GM12878 (cell line): ENCODE measurements around the gene CBARP. TPM values are rescaled to one million over a fixed set of nuclear protein-coding genes. Genes with fewer than 3 reads are reported as not detected.
A peak's percentile ranks its signal among the peaks of the same experiment; 100 is the strongest.

ENCODE experiments used
- EZH2 ChIP-seq: IDR thresholded peaks from 2 replicates; pipeline ENCODE4 v1.6.1; 2012; ENCODE audit warnings: low read depth, mild to moderate bottlenecking, control low read depth, inconsistent platforms, low read length, borderline replicate concordance; ENCODE audit not compliant: control insufficient read depth
- IRF4 ChIP-seq: IDR thresholded peaks from 2 replicates; pipeline ENCODE4 v1.6.1; 2011; ENCODE audit warnings: low read depth, low read length
- SMC3 ChIP-seq: IDR thresholded peaks from 2 replicates; pipeline ENCODE4 v1.6.1; 2011; ENCODE audit warnings: low read length, improper control_type of control experiment, borderline replicate concordance
- SUPT20H ChIP-seq: IDR thresholded peaks from 2 replicates; pipeline ENCODE4 v1.6.1; 2011; ENCODE audit warnings: low read depth, mild to moderate bottlenecking, low read length, moderate library complexity, borderline replicate concordance; ENCODE audit not compliant: control insufficient read depth
- YBX1 ChIP-seq: fragments of 450-650 bp; IDR thresholded peaks from 2 replicates; pipeline ENCODE4 v1.6.1; 2016; ENCODE audit warnings: antibody characterized with exemption
- ZNF274 ChIP-seq: IDR thresholded peaks from one replicate; pipeline ENCODE4 v1.8.0; 2011; ENCODE audit not compliant: insufficient read length, insufficient read depth
- polyA plus RNA-seq, 11 experiments: library from polyadenylated mRNA; depleted of rRNA in 4 of 11; unstranded in 6 of 11; stranded (reverse) in 5 of 11; fragments of >200 nt; fragmentation: Nextera tagmentation in 4 of 11; fragmentation: Illumina TruSeq in 1 of 11; extraction: Ambion mirVana in 4 of 11; extraction: Trizol in 1 of 11; gene quantifications; 1 replicate in 1 of 11; 2 replicates in 10 of 11; pipeline versions ENCODE4 v1.2.1 to v1.2.3, GENCODE V29; 2011 to 2016; ENCODE audit warnings: inconsistent platforms in 2 of 11, missing spikeins in 2 of 11, low read depth in 1 of 11
- total RNA-seq, 4 experiments: library from RNA; depleted of rRNA in 3 of 4; stranded (reverse); fragments of >200 nt in 3 of 4; fragmentation: Illumina TruSeq in 1 of 4; extraction: Trizol in 1 of 4; gene quantifications; 2 replicates each; pipeline versions ENCODE4 v1.2.1 to v1.2.3, GENCODE V29; 2013 to 2021
- TF ChIP-seq, protein P1 (sequence below): fragments of 450-650 bp; IDR thresholded peaks from 2 replicates; pipeline ENCODE4 v1.6.1; 2017; ENCODE audit warnings: mild to moderate bottlenecking, low read depth, inconsistent platforms; ENCODE audit not compliant: poor library complexity, severe bottlenecking
- TF ChIP-seq, protein P2 (sequence below): fragments of 150-350 bp; IDR thresholded peaks from 2 replicates; pipeline ENCODE4 v1.6.1; 2014; ENCODE audit warnings: mild to moderate bottlenecking, low read depth, low read length
- TF ChIP-seq, protein P3 (sequence below): fragments of 450-650 bp; IDR thresholded peaks from 2 replicates; pipeline ENCODE4 v1.6.1; 2014; ENCODE audit warnings: mild to moderate bottlenecking
- TF ChIP-seq, protein P4 (sequence below): IDR thresholded peaks from 2 replicates; pipeline ENCODE4 v1.6.1; 2011; ENCODE audit warnings: low read depth, mild to moderate bottlenecking, low read length, moderate library complexity, borderline replicate concordance; ENCODE audit errors: extremely low read depth

The CBARP gene
- total and polyA plus RNA-seq, 10 of the 15 experiments (the other 5 are each of a cell fraction or from before 2014, with no cell fraction given) = 0.04 to 0.59 (median 0.18) TPM; not detected in 3

GRCh38 chr19:1239796-1240737 lies 2.3 kb upstream of the CBARP start (continued):
- TF ChIP-seq SUPT20H (no peak), IRF4 (no peak), ZNF274 (no peak), EZH2 (no peak), SMC3 (peak; percentile 55), YBX1 (no peak)
- TF ChIP-seq, protein P1, sequence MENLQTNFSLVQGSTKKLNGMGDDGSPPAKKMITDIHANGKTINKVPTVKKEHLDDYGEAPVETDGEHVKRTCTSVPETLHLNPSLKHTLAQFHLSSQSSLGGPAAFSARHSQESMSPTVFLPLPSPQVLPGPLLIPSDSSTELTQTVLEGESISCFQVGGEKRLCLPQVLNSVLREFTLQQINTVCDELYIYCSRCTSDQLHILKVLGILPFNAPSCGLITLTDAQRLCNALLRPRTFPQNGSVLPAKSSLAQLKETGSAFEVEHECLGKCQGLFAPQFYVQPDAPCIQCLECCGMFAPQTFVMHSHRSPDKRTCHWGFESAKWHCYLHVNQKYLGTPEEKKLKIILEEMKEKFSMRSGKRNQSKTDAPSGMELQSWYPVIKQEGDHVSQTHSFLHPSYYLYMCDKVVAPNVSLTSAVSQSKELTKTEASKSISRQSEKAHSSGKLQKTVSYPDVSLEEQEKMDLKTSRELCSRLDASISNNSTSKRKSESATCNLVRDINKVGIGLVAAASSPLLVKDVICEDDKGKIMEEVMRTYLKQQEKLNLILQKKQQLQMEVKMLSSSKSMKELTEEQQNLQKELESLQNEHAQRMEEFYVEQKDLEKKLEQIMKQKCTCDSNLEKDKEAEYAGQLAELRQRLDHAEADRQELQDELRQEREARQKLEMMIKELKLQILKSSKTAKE = no peak
- TF ChIP-seq, protein P2, sequence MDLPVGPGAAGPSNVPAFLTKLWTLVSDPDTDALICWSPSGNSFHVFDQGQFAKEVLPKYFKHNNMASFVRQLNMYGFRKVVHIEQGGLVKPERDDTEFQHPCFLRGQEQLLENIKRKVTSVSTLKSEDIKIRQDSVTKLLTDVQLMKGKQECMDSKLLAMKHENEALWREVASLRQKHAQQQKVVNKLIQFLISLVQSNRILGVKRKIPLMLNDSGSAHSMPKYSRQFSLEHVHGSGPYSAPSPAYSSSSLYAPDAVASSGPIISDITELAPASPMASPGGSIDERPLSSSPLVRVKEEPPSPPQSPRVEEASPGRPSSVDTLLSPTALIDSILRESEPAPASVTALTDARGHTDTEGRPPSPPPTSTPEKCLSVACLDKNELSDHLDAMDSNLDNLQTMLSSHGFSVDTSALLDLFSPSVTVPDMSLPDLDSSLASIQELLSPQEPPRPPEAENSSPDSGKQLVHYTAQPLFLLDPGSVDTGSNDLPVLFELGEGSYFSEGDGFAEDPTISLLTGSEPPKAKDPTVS = no peak
- TF ChIP-seq, protein P3, sequence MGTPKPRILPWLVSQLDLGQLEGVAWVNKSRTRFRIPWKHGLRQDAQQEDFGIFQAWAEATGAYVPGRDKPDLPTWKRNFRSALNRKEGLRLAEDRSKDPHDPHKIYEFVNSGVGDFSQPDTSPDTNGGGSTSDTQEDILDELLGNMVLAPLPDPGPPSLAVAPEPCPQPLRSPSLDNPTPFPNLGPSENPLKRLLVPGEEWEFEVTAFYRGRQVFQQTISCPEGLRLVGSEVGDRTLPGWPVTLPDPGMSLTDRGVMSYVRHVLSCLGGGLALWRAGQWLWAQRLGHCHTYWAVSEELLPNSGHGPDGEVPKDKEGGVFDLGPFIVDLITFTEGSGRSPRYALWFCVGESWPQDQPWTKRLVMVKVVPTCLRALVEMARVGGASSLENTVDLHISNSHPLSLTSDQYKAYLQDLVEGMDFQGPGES = no peak
- TF ChIP-seq, protein P4, sequence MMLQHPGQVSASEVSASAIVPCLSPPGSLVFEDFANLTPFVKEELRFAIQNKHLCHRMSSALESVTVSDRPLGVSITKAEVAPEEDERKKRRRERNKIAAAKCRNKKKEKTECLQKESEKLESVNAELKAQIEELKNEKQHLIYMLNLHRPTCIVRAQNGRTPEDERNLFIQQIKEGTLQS = 0 out of 2 replicates have a peak, but pooled peaks have one; percentile 38
